K562 (cell line): ENCODE measurements around the gene AACS. TPM values are rescaled to one million over a fixed set of nuclear protein-coding genes. Genes with fewer than 3 reads are reported as not detected.
A peak's percentile ranks its signal among the peaks of the same experiment; 100 is the strongest.

Source experiments
- ATAC-seq: fragments of 200-7000 bp; cut with Tn5 transposase; 3 replicates; pipeline ENCODE4 v1.9.1; 2020; ENCODE audit warnings: moderate library complexity
- BruUV-seq: library from RNA; stranded (reverse); fragments of 400-500 nt; replicated peaks from 2 replicates; lab custom pipeline; 2021; lab: Mats Ljungman, UMichigan
- CTCF ChIA-PET: fragments of 300-600 bp; formaldehyde crosslinking; extraction: SDS; loops from one replicate; lab custom pipeline; 2021; ENCODE audit warnings: low intra/inter-chr PET ratio; lab: Yijun Ruan, JAX
- POLR2A ChIA-PET: fragments of 300-600, 350-650 bp; sonication (Branson Sonifier 250); formaldehyde crosslinking; extraction: SDS; loops from one replicate; lab custom pipeline; 2021; ENCODE audit warnings: antibody characterized with exemption, inconsistent platforms; lab: Yijun Ruan, JAX
- DNase-seq, 4 experiments: peaks; one replicate each; pipeline versions ENCODE4 v3.0.0 to v3.0.0-alpha.2; 2011 to 2018; ENCODE audit warnings: low spot score in 3 of 4, mixed read lengths in 3 of 4; ENCODE audit errors: extremely low read depth in 1 of 4
- FAIRE-seq: peaks from 2 replicates; lab custom pipeline; 2011; peaks lifted over from hg19 to GRCh38; lab: Jason Lieb, UNC
- H2AFZ ChIP-seq: 2 replicates; pipeline ENCODE4 v1.6.0; 2011; ENCODE audit warnings: low read depth, low read length, control low read depth, inconsistent platforms
- H3K27ac ChIP-seq: fragments of 200-600 bp; 3 replicates; pipeline ENCODE4 v1.8.0; 2011; ENCODE audit warnings: low read depth, mild to moderate bottlenecking, control low read depth, inconsistent platforms, low read length, moderate library complexity, mixed read lengths; ENCODE audit errors: extremely low read depth
- H3K27me3 ChIP-seq, 2 experiments: fragments of 300-600 bp in 1 of 2; 2 replicates in 1 of 2; 3 replicates in 1 of 2; pipeline versions ENCODE4 v1.6.0 to v1.8.0; 2011; ENCODE audit warnings: inconsistent platforms in 2 of 2, low read length in 2 of 2, mild to moderate bottlenecking in 1 of 2, mixed read lengths in 1 of 2, moderate library complexity in 1 of 2; ENCODE audit not compliant: control insufficient read depth in 2 of 2, insufficient read depth in 2 of 2
- H3K36me3 ChIP-seq: fragments of 300-600 bp; 3 replicates; pipeline ENCODE4 v1.8.0; 2011; ENCODE audit warnings: mild to moderate bottlenecking, low read length, inconsistent platforms; ENCODE audit not compliant: control insufficient read depth, insufficient read depth
- H3K4me1 ChIP-seq, 2 experiments: fragments of 200-600 bp in 1 of 2; replicated peaks in 1 of 2; 2 replicates in 1 of 2; 3 replicates in 1 of 2; pipeline versions ENCODE4 v1.5.1 to v1.8.0; 2011; ENCODE audit warnings: inconsistent platforms in 2 of 2, low read length in 2 of 2, mild to moderate bottlenecking in 1 of 2, mixed read lengths in 1 of 2, moderate library complexity in 1 of 2; ENCODE audit not compliant: control insufficient read depth in 2 of 2, insufficient read depth in 2 of 2
- H3K4me2 ChIP-seq: 2 replicates; pipeline ENCODE4 v1.6.1; 2011; ENCODE audit warnings: low read length, control low read depth, inconsistent platforms, mixed read lengths; ENCODE audit not compliant: insufficient read depth
- H3K4me3 ChIP-seq: fragments of 200-600 bp; sonication (generic), shearing (Covaris generic); 2 replicates; pipeline ENCODE4 v1.5.1; 2016; ENCODE audit warnings: control low read depth, inconsistent platforms
- H3K79me2 ChIP-seq: fragments of 200-600 bp; 3 replicates; pipeline ENCODE4 v1.8.0; 2011; ENCODE audit warnings: low read length, inconsistent platforms; ENCODE audit not compliant: control insufficient read depth, insufficient read depth
- H3K9ac ChIP-seq, 2 experiments: 2 replicates each; pipeline versions ENCODE4 v1.6.0 to v1.6.1; 2011; ENCODE audit warnings: low read depth in 2 of 2, low read length in 2 of 2, control low read depth in 1 of 2, inconsistent platforms in 1 of 2, mild to moderate bottlenecking in 1 of 2, mixed read lengths in 1 of 2; ENCODE audit not compliant: insufficient read depth in 1 of 2
- H3K9me1 ChIP-seq: one replicate; pipeline ENCODE4 v1.6.0; 2011; ENCODE audit warnings: inconsistent platforms, mild to moderate bottlenecking, low read length, moderate library complexity; ENCODE audit not compliant: control insufficient read depth, insufficient read depth
- H3K9me3 ChIP-seq: replicated peaks from 2 replicates; pipeline ENCODE4 v1.5.1; 2011; ENCODE audit warnings: low read depth, low read length, inconsistent platforms; ENCODE audit not compliant: control insufficient read depth, insufficient read depth
- H4K20me1 ChIP-seq: replicated peaks from 2 replicates; pipeline ENCODE4 v1.6.1; 2011; ENCODE audit warnings: low read length, inconsistent platforms, mixed read lengths; ENCODE audit not compliant: control insufficient read depth, insufficient read depth
- FOS ChIP-seq: IDR thresholded peaks from 3 replicates; pipeline ENCODE4 v1.6.1; 2011; ENCODE audit not compliant: insufficient read length; ENCODE audit errors: extremely low read depth
- GATA2 ChIP-seq: sonication (generic); formaldehyde crosslinking; IDR thresholded peaks from 2 replicates; pipeline ENCODE4 v1.4.0; 2020; ENCODE audit warnings: mild to moderate bottlenecking, missing genetic modification reagents
- HNRNPL ChIP-seq: fragments of 200-400 bp; formaldehyde crosslinking; IDR thresholded peaks from 2 replicates; pipeline ENCODE4 v1.6.1; 2017; ENCODE audit warnings: low read depth, mild to moderate bottlenecking, low read length
- KDM2B ChIP-seq: fragments of 250-450 bp; sonication (Bioruptor Pico); IDR thresholded peaks from 2 replicates; pipeline ENCODE4 v1.8.0; 2021; ENCODE audit warnings: mild to moderate bottlenecking, moderate library complexity
- NONO ChIP-seq, 2 experiments: fragments of 200-400 bp in 1 of 2; fragments of 450-650 bp in 1 of 2; formaldehyde crosslinking in 1 of 2; IDR thresholded peaks; 2 replicates each; pipeline ENCODE4 v1.6.1; 2017; ENCODE audit warnings: low read depth in 2 of 2, mild to moderate bottlenecking in 2 of 2, moderate library complexity in 2 of 2, low read length in 1 of 2
- RBBP5 ChIP-seq: fragments of 200-600 bp; sonication (generic); IDR thresholded peaks from 2 replicates; pipeline ENCODE4 v1.6.1; 2012; ENCODE audit warnings: borderline replicate concordance, mild to moderate bottlenecking, low read length, control low read depth, inconsistent platforms; ENCODE audit not compliant: insufficient read depth, poor library complexity, severe bottlenecking
- SNIP1 ChIP-seq: fragments of 450-650 bp; IDR thresholded peaks from 2 replicates; pipeline ENCODE4 v1.7.1; 2017; ENCODE audit warnings: low read depth, mild to moderate bottlenecking
- SNRNP70 ChIP-seq: fragments of 200-400 bp; formaldehyde crosslinking; optimal IDR thresholded peaks from 2 replicates; pipeline ENCODE3; 2017; ENCODE audit warnings: low read depth, low read length
- ZFP36 ChIP-seq: fragments of 150-350 bp; IDR thresholded peaks from 2 replicates; pipeline ENCODE4 v1.6.1; 2018; ENCODE audit warnings: low read length, low read depth; ENCODE audit not compliant: partially characterized antibody
- ZNF589 ChIP-seq: fragments of 200-800 bp; sonication (Bioruptor generic); IDR thresholded peaks from 2 replicates; pipeline ENCODE4 v1.6.1; 2016; ENCODE audit warnings: low read depth, missing genetic modification characterization, missing compliant biosample characterization
- WGBS: fragments of 100-300 bp; shearing (Covaris generic); methylation state at CpG from one replicate; pipeline ENCODE4 v1.1.6; 2016; ENCODE audit warnings: low coverage, mixed read lengths; ENCODE audit not compliant: insufficient coverage; ENCODE audit errors: missing lambda C conversion rate; 5-methylcytosine and 5-hydroxymethylcytosine counted together
- in situ Hi-C: fragments of 300-500 bp; cut with MboI; formaldehyde crosslinking; loops from 4 replicates; pipeline ENCODE4 v1.15.0; 2018; ENCODE audit warnings: inconsistent platforms, mixed read lengths
- intact Hi-C: fragments of 100-400 bp; cut with micrococcal nuclease; formaldehyde crosslinking; loops from 2 replicates; pipeline ENCODE4 v1.14.2; 2022
- polyA plus RNA-seq, 8 experiments: library from polyadenylated mRNA; depleted of rRNA in 4 of 8; stranded (reverse) in 5 of 8; unstranded in 3 of 8; fragments of >200 nt; fragmentation: Nextera tagmentation in 2 of 8; fragmentation: Illumina TruSeq in 1 of 8; extraction: Ambion mirVana in 2 of 8; extraction: Trizol in 1 of 8; gene quantifications; 2 replicates each; pipeline versions ENCODE4 v1.2.1 to v1.2.3, GENCODE V29; 2011 to 2014; ENCODE audit warnings: inconsistent platforms in 1 of 8, missing spikeins in 1 of 8
- total RNA-seq, 7 experiments: library from RNA; depleted of rRNA in 6 of 7; stranded (reverse); fragments of >200 nt in 6 of 7; fragmentation: Illumina TruSeq in 2 of 7; extraction: Trizol in 2 of 7; gene quantifications; 2 replicates each; pipeline versions ENCODE4 v1.2.1 to v1.2.3, GENCODE V29; 2011 to 2021; ENCODE audit warnings: low replicate concordance in 1 of 7
- TF ChIP-seq, protein P1 (sequence below): fragments of 450-650 bp; IDR thresholded peaks from 2 replicates; pipeline ENCODE4 v1.6.1; 2016; ENCODE audit warnings: antibody characterized with exemption

The AACS gene
- total and polyA plus RNA-seq, 9 of the 15 experiments (the other 6 are each of a cell fraction or from before 2014, with no cell fraction given): 2.4 to 13.0 (median 6.0) TPM

- TF ChIP-seq ZFP36 (no peak), GATA2 (CRISPR knock-in tag) (no peak), ZNF589 (CRISPR knock-in tag) (no peak), SNIP1 (no peak)
Measured at GRCh38 chr12:125018356-125018755, 46.9 kb upstream of the AACS start (continued).

- H3K9me1 ChIP-seq: no peaks in the 10 kb centered on the region
- H3K4me1 ChIP-seq: no peaks in the 10 kb centered on the region
- no peak overlapping the region for H3K4me2 ChIP-seq
- intact Hi-C loops: no loop called here
- ChIA-PET CTCF (no interaction called here), POLR2A (interaction anchor here (0.8 to 1.0 kb wide), 2 partner anchors 13 to 40 kb away, joined by 4 read pairs; no protein-coding TSS in a partner anchor)
- no peak overlapping the region for H3K9ac ChIP-seq
- H3K27me3 ChIP-seq: no peaks in the 10 kb centered on the region
- no peak overlapping the region for H3K27ac ChIP-seq
- no peaks in the 10 kb centered on the region for H4K20me1 ChIP-seq
- ATAC-seq: no peak
- H3K79me2 ChIP-seq: no peaks in the 10 kb centered on the region
- FAIRE-seq: peak; percentile 51
- no peaks in the 10 kb centered on the region for H3K9me3 ChIP-seq
- no TSS peak for BruUV-seq
- no peak overlapping the region for H3K4me3 ChIP-seq
- in situ Hi-C loops: no loop called here
- H2AFZ ChIP-seq: no peak overlapping the region
- TF ChIP-seq FOS (no peak), HNRNPL (no peak), SNRNP70 (no peak), NONO (IDR thresholded peaks at IDR 0.05; ENCODE audit: low read depth in 2 of 2, low read length in 1 of 2) (no peak), RBBP5 (no peak), KDM2B (CRISPR knock-in tag) (no peak)
- TF ChIP-seq, protein P1, sequence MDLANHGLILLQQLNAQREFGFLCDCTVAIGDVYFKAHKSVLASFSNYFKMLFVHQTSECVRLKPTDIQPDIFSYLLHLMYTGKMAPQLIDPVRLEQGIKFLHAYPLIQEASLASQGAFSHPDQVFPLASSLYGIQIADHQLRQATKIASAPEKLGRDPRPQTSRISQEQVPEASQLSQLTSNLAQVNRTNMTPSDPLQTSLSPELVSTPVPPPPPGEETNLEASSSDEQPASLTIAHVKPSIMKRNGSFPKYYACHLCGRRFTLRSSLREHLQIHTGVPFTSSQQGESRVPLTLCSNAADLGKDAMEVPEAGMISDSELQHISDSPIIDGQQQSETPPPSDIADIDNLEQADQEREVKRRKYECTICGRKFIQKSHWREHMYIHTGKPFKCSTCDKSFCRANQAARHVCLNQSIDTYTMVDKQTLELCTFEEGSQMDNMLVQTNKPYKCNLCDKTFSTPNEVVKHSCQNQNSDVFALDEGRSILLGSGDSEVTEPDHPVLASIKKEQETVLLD: no peak
- no peak for DNase-seq
- WGBS: 94% methylated on average over 9 of the region's 9 CpGs
- peaks cover 54% of the 10 kb centered on the region; the same call in 2 of the 3 replicates for H3K36me3 ChIP-seq
Measured at GRCh38 chr12:125021096-125021495, 44.1 kb upstream of the AACS start.
